GM12801 (cell line): Measurements from ENCODE around the gene MYPN.

Experiments used
- TF ChIP-seq, protein P1 (sequence below): IDR thresholded peaks from one replicate; pipeline ENCODE4 v1.5.1; 2011; ENCODE audit warnings: control low read depth; ENCODE audit not compliant: insufficient read length; ENCODE audit errors: extremely low read depth

Gene MYPN

GRCh38 chr10:68221196-68221595, 111.9 kb downstream of the MYPN start:
- TF ChIP-seq, protein P1, sequence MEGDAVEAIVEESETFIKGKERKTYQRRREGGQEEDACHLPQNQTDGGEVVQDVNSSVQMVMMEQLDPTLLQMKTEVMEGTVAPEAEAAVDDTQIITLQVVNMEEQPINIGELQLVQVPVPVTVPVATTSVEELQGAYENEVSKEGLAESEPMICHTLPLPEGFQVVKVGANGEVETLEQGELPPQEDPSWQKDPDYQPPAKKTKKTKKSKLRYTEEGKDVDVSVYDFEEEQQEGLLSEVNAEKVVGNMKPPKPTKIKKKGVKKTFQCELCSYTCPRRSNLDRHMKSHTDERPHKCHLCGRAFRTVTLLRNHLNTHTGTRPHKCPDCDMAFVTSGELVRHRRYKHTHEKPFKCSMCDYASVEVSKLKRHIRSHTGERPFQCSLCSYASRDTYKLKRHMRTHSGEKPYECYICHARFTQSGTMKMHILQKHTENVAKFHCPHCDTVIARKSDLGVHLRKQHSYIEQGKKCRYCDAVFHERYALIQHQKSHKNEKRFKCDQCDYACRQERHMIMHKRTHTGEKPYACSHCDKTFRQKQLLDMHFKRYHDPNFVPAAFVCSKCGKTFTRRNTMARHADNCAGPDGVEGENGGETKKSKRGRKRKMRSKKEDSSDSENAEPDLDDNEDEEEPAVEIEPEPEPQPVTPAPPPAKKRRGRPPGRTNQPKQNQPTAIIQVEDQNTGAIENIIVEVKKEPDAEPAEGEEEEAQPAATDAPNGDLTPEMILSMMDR = no peak

- TF ChIP-seq, protein P1 = no peak
These were observed 113.1 kb downstream of the MYPN start for GRCh38 chr10:68222391-68222790.

DNA sequence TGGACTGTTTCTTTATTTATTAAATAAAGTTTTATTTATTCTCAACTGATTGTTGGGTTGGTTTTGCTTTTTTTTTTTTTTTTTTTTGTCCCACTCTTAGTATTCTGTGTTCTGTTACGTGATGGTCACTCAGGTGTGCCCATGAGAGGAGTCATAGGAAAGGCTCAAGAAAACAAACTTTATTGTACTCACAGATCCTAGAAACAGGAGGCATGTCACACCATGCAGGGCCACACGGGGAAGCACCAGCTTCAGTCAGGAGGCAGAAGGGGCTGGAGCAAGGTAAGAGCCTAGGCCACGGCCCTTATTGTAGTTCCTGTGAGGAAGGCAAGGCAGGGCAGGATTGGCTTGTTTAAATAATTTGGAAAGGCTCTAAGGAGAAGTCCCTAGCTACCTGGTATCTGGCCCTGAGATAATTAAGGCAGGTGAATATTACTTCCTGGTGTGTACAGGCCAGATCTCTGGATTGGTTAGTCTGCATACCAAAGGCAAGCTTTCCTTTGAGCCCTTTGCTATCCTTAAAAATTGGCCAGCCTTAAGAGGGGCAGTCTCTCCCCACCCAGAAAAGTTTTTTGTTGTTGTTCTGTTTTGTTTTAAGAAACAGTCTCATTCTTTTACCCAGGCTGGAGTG, 114.4 kb downstream of the MYPN start:
- TF ChIP-seq, protein P1 = no peak

- TF ChIP-seq, protein P1 = no peak
These were observed 115.5 kb downstream of the MYPN start for GRCh38 chr10:68224810-68225209.

DNA sequence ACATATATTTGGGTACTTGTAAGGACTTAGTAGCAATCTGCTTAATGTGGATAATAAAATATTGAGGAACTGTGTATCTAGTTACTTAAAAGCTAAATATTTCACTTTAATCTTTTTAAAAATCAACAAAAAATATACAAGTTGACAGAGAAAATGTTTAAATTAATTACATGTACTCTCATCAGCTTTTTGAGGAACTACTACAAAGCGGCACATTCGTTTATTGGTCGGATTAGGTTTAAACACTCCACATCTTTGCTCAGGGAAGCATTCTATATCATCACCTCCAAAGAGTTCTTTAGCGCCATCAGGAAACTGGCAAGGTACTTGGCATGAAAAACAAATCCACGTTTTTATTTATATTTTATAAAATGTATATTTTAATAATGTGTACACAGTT, 121.0 kb downstream of the MYPN start:
- TF ChIP-seq, protein P1 = no peak

GRCh38 chr10:68231106-68231816, 122.0 kb downstream of the MYPN start:
- TF ChIP-seq, protein P1 = no peak

GRCh38 chr10:68231817-68232251, 122.5 kb downstream of the MYPN start, which contains the start of gene ATOH7:
Gene ATOH7 (minus strand): TSS chr10:68232113. CDS start chr10:68231677, 436 bp downstream.
- TF ChIP-seq, protein P1 = no peak
